OCI-LY3 (cell line): ENCODE data around the gene RANBP10.

Experiments used
- H2AFZ ChIP-seq: fragments of 200-600, 300-600 bp; shearing (Covaris generic); 2 replicates; pipeline ENCODE4 v1.6.0; 2014; ENCODE audit warnings: antibody characterized with exemption, low read depth, low read length
- H3K27ac ChIP-seq: fragments of 200-600, 300-600 bp; sonication (generic); 2 replicates; pipeline ENCODE4 v1.5.1; 2014; ENCODE audit warnings: mild to moderate bottlenecking, low read length, moderate library complexity, mixed read lengths
- H3K27me3 ChIP-seq: fragments of 200-600, 300-600 bp; sonication (generic); 2 replicates; pipeline ENCODE4 v1.6.1; 2014; ENCODE audit warnings: low read depth, low read length, mixed read lengths
- H3K36me3 ChIP-seq: fragments of 200-600, 300-600 bp; sonication (generic); replicated peaks from 2 replicates; pipeline ENCODE3; 2014; ENCODE audit warnings: low read depth, low read length, mixed read lengths
- H3K4me1 ChIP-seq: fragments of 300-600, 200-600 bp; sonication (generic); 2 replicates; pipeline ENCODE4 v1.6.1; 2014; ENCODE audit warnings: low read length, mixed read lengths
- H3K4me2 ChIP-seq: fragments of 200-600, 300-600 bp; sonication (generic); 2 replicates; pipeline ENCODE4 v1.6.1; 2014; ENCODE audit warnings: low read length, mixed read lengths
- H3K4me3 ChIP-seq: fragments of 300-600, 200-600 bp; sonication (generic); 2 replicates; pipeline ENCODE4 v1.5.1; 2014; ENCODE audit warnings: antibody characterized with exemption, mild to moderate bottlenecking, low read length, moderate library complexity
- H3K79me2 ChIP-seq: fragments of 300-600, 200-600 bp; shearing (Covaris generic); 2 replicates; pipeline ENCODE4 v1.6.1; 2014; ENCODE audit warnings: mild to moderate bottlenecking, low read length, mixed read lengths
- H3K9ac ChIP-seq: fragments of 300-600, 200-600 bp; shearing (Covaris generic); 2 replicates; pipeline ENCODE4 v1.6.0; 2014; ENCODE audit warnings: mild to moderate bottlenecking, low read length, moderate library complexity
- H3K9me3 ChIP-seq: fragments of 200-600, 300-600 bp; shearing (Covaris generic); 2 replicates; pipeline ENCODE4 v1.6.1; 2014; ENCODE audit warnings: low read length, mixed read lengths; ENCODE audit not compliant: insufficient read depth
- H4K20me1 ChIP-seq: fragments of 200-600, 300-600 bp; sonication (generic); 2 replicates; pipeline ENCODE4 v1.6.1; 2016; ENCODE audit warnings: low read length, mixed read lengths; ENCODE audit not compliant: insufficient read depth
- CTCF ChIP-seq: fragments of 200-600, 300-600 bp; sonication (generic); IDR thresholded peaks from 2 replicates; pipeline ENCODE4 v1.5.1; 2014; ENCODE audit warnings: antibody characterized with exemption, low read length, low read depth
- EZH2phosphoT487 ChIP-seq: fragments of 200-600 bp; shearing (Covaris generic); IDR thresholded peaks from 2 replicates; pipeline ENCODE4 v1.6.1; 2018; ENCODE audit warnings: antibody characterized with exemption, mixed run types, low read depth

The RANBP10 gene

GRCh38 chr16:67748834-67749233, 57.5 kb downstream of the RANBP10 start:
- peaks cover 13% of the 10 kb centered on the region; the same call in 1 of the 2 replicates for H4K20me1 ChIP-seq
- H3K4me3 ChIP-seq, result no peak overlapping the region
- H3K4me1 ChIP-seq, result no peaks in the 10 kb centered on the region
- TF ChIP-seq EZH2phosphoT487 (no peak), CTCF (no peak)
- no peak overlapping the region for H3K27ac ChIP-seq
- H3K9me3 ChIP-seq, result no peaks in the 10 kb centered on the region
- no peak overlapping the region for H2AFZ ChIP-seq
- H3K9ac ChIP-seq, result no peak overlapping the region
- H3K79me2 ChIP-seq, result no peaks in the 10 kb centered on the region
- peaks cover 5% of the 10 kb centered on the region for H3K36me3 ChIP-seq
- no peaks in the 10 kb centered on the region for H3K27me3 ChIP-seq
- H3K4me2 ChIP-seq, result no peak overlapping the region

- H3K4me2 ChIP-seq, result no peak overlapping the region
- peaks cover 11% of the 10 kb centered on the region for H3K36me3 ChIP-seq
- H3K4me1 ChIP-seq, result no peaks in the 10 kb centered on the region
- no peak overlapping the region for H3K27ac ChIP-seq
- H3K9me3 ChIP-seq, result no peaks in the 10 kb centered on the region
- no peak overlapping the region for H2AFZ ChIP-seq
- no peak overlapping the region for H3K9ac ChIP-seq
- no peaks in the 10 kb centered on the region for H3K79me2 ChIP-seq
- no peak overlapping the region for H3K4me3 ChIP-seq
- peaks cover 13% of the 10 kb centered on the region; the same call in 1 of the 2 replicates for H4K20me1 ChIP-seq
- no peaks in the 10 kb centered on the region for H3K27me3 ChIP-seq
- TF ChIP-seq EZH2phosphoT487 (no peak), CTCF (no peak)
Observed at GRCh38 chr16:67746846-67747245, 59.5 kb downstream of the RANBP10 start.

GRCh38 chr16:67741118-67741517, 65.2 kb downstream of the RANBP10 start:
- no peaks in the 10 kb centered on the region for H3K79me2 ChIP-seq
- H2AFZ ChIP-seq, result no peak overlapping the region
- TF ChIP-seq EZH2phosphoT487 (no peak), CTCF (no peak)
- no peak overlapping the region for H3K4me2 ChIP-seq
- H3K4me1 ChIP-seq, result no peaks in the 10 kb centered on the region
- H3K9ac ChIP-seq, result no peak overlapping the region
- H3K36me3 ChIP-seq, result peaks cover 20% of the 10 kb centered on the region
- H3K4me3 ChIP-seq, result no peak overlapping the region
- no peaks in the 10 kb centered on the region for H3K9me3 ChIP-seq
- no peaks in the 10 kb centered on the region for H4K20me1 ChIP-seq
- no peaks in the 10 kb centered on the region for H3K27me3 ChIP-seq
- H3K27ac ChIP-seq, result no peak overlapping the region

GRCh38 chr16:67740391-67740790, 66.0 kb downstream of the RANBP10 start:
- H3K4me1 ChIP-seq, result no peaks in the 10 kb centered on the region
- H3K4me2 ChIP-seq, result no peak overlapping the region
- no peaks in the 10 kb centered on the region for H3K27me3 ChIP-seq
- no peak overlapping the region for H2AFZ ChIP-seq
- no peaks in the 10 kb centered on the region for H4K20me1 ChIP-seq
- H3K36me3 ChIP-seq, result peaks cover 20% of the 10 kb centered on the region
- no peak overlapping the region for H3K4me3 ChIP-seq
- H3K9ac ChIP-seq, result no peak overlapping the region
- H3K79me2 ChIP-seq, result no peaks in the 10 kb centered on the region
- no peak for TF ChIP-seq CTCF
- TF ChIP-seq EZH2phosphoT487, result no peak
- no peaks in the 10 kb centered on the region for H3K9me3 ChIP-seq
- H3K27ac ChIP-seq, result no peak overlapping the region
